B cell (primary cell): Measurements from ENCODE around the gene HERC2. TPM values are rescaled to one million over a fixed set of nuclear protein-coding genes. Genes with fewer than 3 reads are reported as not detected.
"Not testable (repeated sequence)": the region's sequence is repeated elsewhere in the genome, so short reads cannot be mapped to it uniquely, and the experiment has no call there.

ENCODE experiments used
- ATAC-seq: fragments of 200-7000 bp; cut with Tn5 transposase; one replicate; pipeline ENCODE4 v1.10.0; 2021; ENCODE audit warnings: low read depth, mild to moderate bottlenecking, moderate number of reproducible peaks, moderate library complexity
- CTCF ChIA-PET: fragments of 350-600 bp; sonication (Branson Sonifier 250); formaldehyde crosslinking; loops from one replicate; lab custom pipeline; 2021; ENCODE audit warnings: antibody characterized with exemption, inconsistent platforms; lab: Charles Lee
- POLR2A ChIA-PET: fragments of 350-600 bp; sonication (Branson Sonifier 250); formaldehyde crosslinking; loops from one replicate; lab custom pipeline; 2021; ENCODE audit warnings: antibody characterized with exemption; lab: Charles Lee
- DNase-seq: peaks from one replicate; pipeline ENCODE4 v3.0.0; 2013
- H2AFZ ChIP-seq: 2 replicates; pipeline ENCODE4 v1.6.1; 2012; ENCODE audit warnings: mild to moderate bottlenecking, low read depth, low read length; ENCODE audit not compliant: insufficient read depth, poor library complexity, severe bottlenecking
- H3K27ac ChIP-seq, 2 donors: 1 replicate in 1 of 2; 2 replicates in 1 of 2; pipeline ENCODE4 v1.5.1; 2012 to 2013; ENCODE audit warnings: low read length in 2 of 2, mild to moderate bottlenecking in 2 of 2, moderate library complexity in 1 of 2
- H3K27me3 ChIP-seq, 4 experiments: fragments of 200-600 bp in 1 of 4; sonication (generic) in 1 of 4; replicated peaks in 1 of 4; 1 replicate in 2 of 4; 2 replicates in 2 of 4; pipeline versions ENCODE4 v1.6.1 to v1.7.0; 2013 to 2016; ENCODE audit warnings: low read length in 3 of 4, mild to moderate bottlenecking in 2 of 4, mixed read lengths in 1 of 4, moderate library complexity in 1 of 4; ENCODE audit not compliant: insufficient read depth in 4 of 4, control insufficient read depth in 3 of 4; ENCODE audit errors: control extremely low read depth in 1 of 4
- H3K36me3 ChIP-seq, 2 experiments: replicated peaks in 1 of 2; 1 replicate in 1 of 2; 2 replicates in 1 of 2; pipeline versions ENCODE4 v1.6.1 to v1.7.1; 2013; ENCODE audit warnings: low read length in 1 of 2; ENCODE audit not compliant: insufficient read depth in 2 of 2, control insufficient read depth in 1 of 2; ENCODE audit errors: control extremely low read depth in 1 of 2, extremely low read depth in 1 of 2
- H3K4me1 ChIP-seq, 2 donors: fragments of 200-600 bp in 1 of 2; sonication (generic) in 1 of 2; 1 replicate in 1 of 2; 2 replicates in 1 of 2; pipeline versions ENCODE4 v1.5.1 to v1.6.1; 2013 to 2017; ENCODE audit warnings: low read length in 2 of 2; ENCODE audit not compliant: control insufficient read depth in 2 of 2, insufficient read depth in 2 of 2
- H3K4me2 ChIP-seq: replicated peaks from 2 replicates; pipeline ENCODE3; 2012; ENCODE audit warnings: mild to moderate bottlenecking, low read depth, low read length; ENCODE audit not compliant: poor library complexity, severe bottlenecking
- H3K4me3 ChIP-seq, 5 experiments: fragments of 200-600 bp in 1 of 5; sonication (generic) in 1 of 5; 1 replicate in 3 of 5; 2 replicates in 2 of 5; pipeline versions ENCODE4 v1.5.1 to v1.7.0; 2011 to 2016; ENCODE audit warnings: low read length in 4 of 5, mild to moderate bottlenecking in 4 of 5, low read depth in 2 of 5, control low read depth in 1 of 5, moderate library complexity in 1 of 5; ENCODE audit not compliant: insufficient read depth in 1 of 5; ENCODE audit errors: control extremely low read depth in 1 of 5, extremely low read depth in 1 of 5
- H3K79me2 ChIP-seq: fragments of 200-600 bp; sonication (generic); one replicate; pipeline ENCODE4 v1.6.0; 2016; ENCODE audit warnings: low read length; ENCODE audit not compliant: control insufficient read depth, insufficient read depth
- H3K9ac ChIP-seq: fragments of 200-600 bp; sonication (generic); 2 replicates; pipeline ENCODE4 v1.6.1; 2017; ENCODE audit warnings: mild to moderate bottlenecking, low read length, moderate library complexity
- H3K9me3 ChIP-seq, 3 donors: one replicate each; pipeline versions ENCODE4 v1.6.1 to v1.7.1; 2013; ENCODE audit warnings: low read length in 2 of 3; ENCODE audit not compliant: control insufficient read depth in 2 of 3, insufficient read depth in 1 of 3; ENCODE audit errors: control extremely low read depth in 1 of 3
- H4K20me1 ChIP-seq: 2 replicates; pipeline ENCODE4 v1.6.0; 2012; ENCODE audit warnings: mild to moderate bottlenecking, low read length; ENCODE audit not compliant: insufficient read depth, control insufficient read depth, poor library complexity, severe bottlenecking
- H3K27ac Mint-ChIP-seq: one replicate; pipeline ENCODE4 v1.8.0; 2021; ENCODE audit warnings: mixed read lengths
- H3K27me3 Mint-ChIP-seq: one replicate; pipeline ENCODE4 v1.8.0; 2021; ENCODE audit warnings: mixed read lengths
- H3K4me1 Mint-ChIP-seq: one replicate; pipeline ENCODE4 v1.8.0; 2021; ENCODE audit warnings: mixed read lengths
- H3K4me3 Mint-ChIP-seq: one replicate; pipeline ENCODE4 v1.8.0; 2021; ENCODE audit warnings: mixed read lengths
- H3K9me3 Mint-ChIP-seq: one replicate; pipeline ENCODE4 v1.8.0; 2022; ENCODE audit warnings: mixed read lengths; ENCODE audit not compliant: insufficient read depth
- EZH2 ChIP-seq: IDR thresholded peaks from 2 replicates; pipeline ENCODE4 v1.6.1; 2012; ENCODE audit warnings: borderline replicate concordance, low read depth, mild to moderate bottlenecking, moderate library complexity, low read length; ENCODE audit not compliant: insufficient read depth, poor library complexity, severe bottlenecking
- WGBS: methylation state at CpG from one replicate; pipeline ENCODE4 v1.1.5; 2013; ENCODE audit warnings: missing lambda C conversion rate; ENCODE audit not compliant: insufficient coverage; 5-methylcytosine and 5-hydroxymethylcytosine counted together
- intact Hi-C: fragments of 100-400 bp; cut with micrococcal nuclease; formaldehyde crosslinking; loops from one replicate; pipeline ENCODE4 v1.10.0; 2022
- polyA plus RNA-seq: library from polyadenylated mRNA; depleted of rRNA; stranded (reverse); fragments of >200 nt; gene quantifications from 2 replicates; pipeline ENCODE4 v1.2.3, GENCODE V29; 2012
- total RNA-seq, 2 donors: library from RNA; stranded (reverse); fragments of 120-200 nt in 1 of 2; gene quantifications; 1 replicate in 1 of 2; 2 replicates in 1 of 2; pipeline versions ENCODE4 v1.2.3 to v1.2.4, GENCODE V29; 2013 to 2022
- TF ChIP-seq, protein P1 (sequence below): fragments of 200-600 bp; IDR thresholded peaks from one replicate; pipeline ENCODE4 v1.8.0; 2022; ENCODE audit warnings: antibody characterized with exemption, mild to moderate bottlenecking

HERC2 gene
- total and polyA plus RNA-seq, 2 donors (not counting 1 experiment from before 2014, with no cell fraction given), result 31.0 to 52.7 TPM

DNA sequence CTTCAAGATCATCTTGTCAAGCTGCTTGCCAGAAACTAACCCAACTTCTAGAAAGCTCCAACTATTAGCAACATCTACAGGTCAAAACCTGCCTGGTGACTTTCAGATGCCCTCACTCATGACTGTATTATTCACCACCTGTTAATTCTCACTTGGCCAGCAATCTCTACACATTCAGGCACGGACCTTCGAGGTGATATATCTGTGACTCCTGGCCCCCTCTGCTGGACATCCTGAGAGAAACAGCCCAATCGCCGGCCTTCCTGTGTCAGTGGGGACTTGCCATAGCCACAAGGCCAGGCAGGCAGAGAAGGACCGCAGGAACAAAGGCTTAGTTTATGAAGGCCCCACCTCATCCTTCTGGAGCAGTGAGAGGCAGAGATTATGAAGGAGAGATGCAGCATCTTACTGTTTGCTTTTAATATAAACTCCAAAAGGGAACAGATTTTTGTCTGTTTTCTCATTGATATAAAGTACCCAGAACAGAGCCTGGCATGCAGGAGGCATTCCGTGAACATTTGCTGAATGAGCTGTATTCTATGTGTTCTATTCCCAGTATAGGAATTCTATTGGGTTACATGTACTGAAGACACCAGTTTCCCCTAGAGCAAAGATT lies 198.5 kb downstream of the HERC2 start:
- Mint-ChIP-seq H3K27ac (no peak overlapping the region), H3K4me1 (peaks cover 13% of the 10 kb centered on the region), H3K27me3 (no peaks in the 10 kb centered on the region), H3K4me3 (no peak overlapping the region), H3K9me3 (no peaks in the 10 kb centered on the region)
- 80% methylated on average over 3 of the region's 6 CpGs for WGBS
- H3K27ac ChIP-seq, result no peak overlapping the region
- H3K9ac ChIP-seq, result no peak overlapping the region
- no peak overlapping the region for H3K4me2 ChIP-seq
- H3K27me3 ChIP-seq, result no peaks in the 10 kb centered on the region
- intact Hi-C loops, result loop anchor here (1.0 kb wide), 1 partner anchor 37 kb away; no protein-coding TSS in a partner anchor
- no peak overlapping the region for H2AFZ ChIP-seq
- CTCF ChIA-PET, result interaction anchor here (0.7 to 1.5 kb wide), 2 partner anchors 9 to 33 kb away, joined by 3 read pairs; no protein-coding TSS in a partner anchor
- POLR2A ChIA-PET, result no interaction called here
- no peaks in the 10 kb centered on the region for H3K9me3 ChIP-seq
- TF ChIP-seq, protein P1, sequence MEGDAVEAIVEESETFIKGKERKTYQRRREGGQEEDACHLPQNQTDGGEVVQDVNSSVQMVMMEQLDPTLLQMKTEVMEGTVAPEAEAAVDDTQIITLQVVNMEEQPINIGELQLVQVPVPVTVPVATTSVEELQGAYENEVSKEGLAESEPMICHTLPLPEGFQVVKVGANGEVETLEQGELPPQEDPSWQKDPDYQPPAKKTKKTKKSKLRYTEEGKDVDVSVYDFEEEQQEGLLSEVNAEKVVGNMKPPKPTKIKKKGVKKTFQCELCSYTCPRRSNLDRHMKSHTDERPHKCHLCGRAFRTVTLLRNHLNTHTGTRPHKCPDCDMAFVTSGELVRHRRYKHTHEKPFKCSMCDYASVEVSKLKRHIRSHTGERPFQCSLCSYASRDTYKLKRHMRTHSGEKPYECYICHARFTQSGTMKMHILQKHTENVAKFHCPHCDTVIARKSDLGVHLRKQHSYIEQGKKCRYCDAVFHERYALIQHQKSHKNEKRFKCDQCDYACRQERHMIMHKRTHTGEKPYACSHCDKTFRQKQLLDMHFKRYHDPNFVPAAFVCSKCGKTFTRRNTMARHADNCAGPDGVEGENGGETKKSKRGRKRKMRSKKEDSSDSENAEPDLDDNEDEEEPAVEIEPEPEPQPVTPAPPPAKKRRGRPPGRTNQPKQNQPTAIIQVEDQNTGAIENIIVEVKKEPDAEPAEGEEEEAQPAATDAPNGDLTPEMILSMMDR, result peak; percentile 61
- no peak for TF ChIP-seq EZH2
- H4K20me1 ChIP-seq, result no peaks in the 10 kb centered on the region
- H3K79me2 ChIP-seq, result no peaks in the 10 kb centered on the region
- ATAC-seq, result peak; percentile 49
- peaks cover 0 to 5% of the 10 kb centered on the region in 2 donors for H3K4me1 ChIP-seq
- no peak overlapping the region for H3K4me3 ChIP-seq
- DNase-seq, result peak; percentile 53
- H3K36me3 ChIP-seq, result peaks cover 12 to 33% of the 10 kb centered on the region in 2 experiments

DNA sequence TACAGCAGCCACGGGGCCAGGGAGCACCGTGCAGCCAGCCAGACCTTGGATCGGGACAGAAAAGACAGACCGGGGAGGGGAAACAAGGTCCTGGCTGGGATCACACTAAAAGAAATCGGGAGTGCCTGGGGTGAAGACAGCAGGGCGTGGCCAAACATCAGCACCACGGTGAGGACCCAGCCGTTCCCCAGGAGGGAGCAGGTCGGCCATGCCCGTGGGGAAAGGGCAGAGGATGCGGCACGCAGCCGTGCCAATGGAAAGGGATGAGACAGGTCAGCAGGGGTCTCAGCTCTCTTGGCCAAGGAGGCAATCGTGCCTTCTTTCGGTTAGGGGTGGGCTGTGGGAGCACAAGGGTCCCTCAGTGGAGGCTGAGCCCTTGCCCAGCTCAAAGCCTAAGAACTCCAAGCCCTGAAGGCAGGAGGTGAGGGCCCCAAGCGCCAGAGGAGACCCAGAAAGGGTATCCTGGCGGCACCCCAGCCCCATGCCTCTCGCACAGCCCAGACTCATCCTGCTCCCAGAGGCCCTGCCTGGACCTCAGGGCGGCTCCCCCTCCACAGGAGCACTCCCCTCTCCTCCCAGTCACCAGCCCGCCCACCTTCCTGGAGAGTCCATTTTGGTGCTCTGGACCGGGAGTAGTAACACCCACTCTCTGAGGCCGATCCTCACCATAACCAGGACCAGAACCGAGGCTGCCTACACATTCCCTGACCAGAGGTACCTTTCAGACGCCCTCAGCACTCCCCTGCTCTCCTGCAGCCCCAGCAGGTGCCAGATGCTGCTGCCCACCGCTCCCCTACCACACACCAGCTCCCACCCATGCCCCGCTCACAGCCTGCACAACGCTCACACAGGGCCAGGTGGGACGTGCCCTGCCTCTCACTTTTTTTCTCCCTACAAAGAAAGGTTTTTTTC lies 199.7 kb downstream of the HERC2 start:
- Mint-ChIP-seq H3K27ac (no peak overlapping the region), H3K27me3 (no peaks in the 10 kb centered on the region), H3K4me1 (peaks cover 1% of the 10 kb centered on the region), H3K9me3 (no peaks in the 10 kb centered on the region), H3K4me3 (no peak overlapping the region)
- ChIA-PET CTCF (interaction anchor here (0.7 kb wide), 1 partner anchor 8 kb away, joined by 3 read pairs; no protein-coding TSS in a partner anchor), POLR2A (no interaction called here)
- ATAC-seq (no peak), DNase-seq (no peak)
- TF ChIP-seq, protein P1, result no peak
- no peak for TF ChIP-seq EZH2
- Histone ChIP-seq H3K9me3 (no peaks in the 10 kb centered on the region), H3K79me2 (no peaks in the 10 kb centered on the region), H3K4me1 (no peaks in the 10 kb centered on the region), H4K20me1 (no peaks in the 10 kb centered on the region), H3K36me3 (peaks cover 12 to 36% of the 10 kb centered on the region in 2 experiments), H2AFZ (no peak overlapping the region), H3K27me3 (no peaks in the 10 kb centered on the region), H3K4me2 (no peak overlapping the region), H3K9ac (no peak overlapping the region), H3K4me3 (no peak overlapping the region), H3K27ac (no peak overlapping the region)
- 90% methylated on average over 26 of the region's 28 CpGs for whole genome bisulfite sequencing
- intact Hi-C loops, result no loop called here

DNA sequence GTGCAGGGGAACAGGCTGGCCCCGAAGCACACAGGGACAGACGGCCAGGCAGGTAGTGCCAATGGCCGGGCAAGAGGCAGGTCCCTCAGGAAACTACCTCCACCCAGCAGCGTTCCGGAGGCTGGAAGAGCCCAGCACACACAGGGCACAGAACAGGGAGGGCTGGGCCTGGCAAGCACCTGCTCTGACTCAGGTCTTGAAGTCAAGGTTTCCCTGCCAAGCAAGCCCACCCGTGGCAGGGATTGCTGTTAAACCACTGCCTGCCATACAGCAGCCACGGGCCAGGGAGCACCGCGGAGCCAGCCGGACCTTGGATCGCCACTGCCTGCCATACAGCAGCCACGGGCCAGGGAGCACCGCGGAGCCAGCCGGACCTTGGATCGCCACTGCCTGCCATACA lies 200.4 kb downstream of the HERC2 start:
- H3K4me1 Mint-ChIP-seq, H3K4me1 ChIP-seq, H3K27ac ChIP-seq, H4K20me1 ChIP-seq, H3K27me3 Mint-ChIP-seq, ATAC-seq, H3K4me3 ChIP-seq, H3K9me3 Mint-ChIP-seq, DNase-seq, CTCF ChIA-PET, intact Hi-C loops, H2AFZ ChIP-seq, H3K4me2 ChIP-seq, H3K79me2 ChIP-seq, H3K27ac Mint-ChIP-seq, H3K4me3 Mint-ChIP-seq, H3K9ac ChIP-seq, H3K9me3 ChIP-seq, H3K27me3 ChIP-seq, POLR2A ChIA-PET: not testable (repeated sequence)
- peaks cover 12 to 40% of the 10 kb centered on the region in 2 experiments for H3K36me3 ChIP-seq
- WGBS, result 98% methylated on average over 11 of the region's 16 CpGs
